GM21367 (cell line): ENCODE results near the gene STPG2.

Source experiments
- ATAC-seq: cut with Tn5 transposase; IDR thresholded peaks from one replicate; pipeline ENCODE4 v1.9.1; 2021; ENCODE audit not compliant: unreplicated experiment

The STPG2 gene

DNA sequence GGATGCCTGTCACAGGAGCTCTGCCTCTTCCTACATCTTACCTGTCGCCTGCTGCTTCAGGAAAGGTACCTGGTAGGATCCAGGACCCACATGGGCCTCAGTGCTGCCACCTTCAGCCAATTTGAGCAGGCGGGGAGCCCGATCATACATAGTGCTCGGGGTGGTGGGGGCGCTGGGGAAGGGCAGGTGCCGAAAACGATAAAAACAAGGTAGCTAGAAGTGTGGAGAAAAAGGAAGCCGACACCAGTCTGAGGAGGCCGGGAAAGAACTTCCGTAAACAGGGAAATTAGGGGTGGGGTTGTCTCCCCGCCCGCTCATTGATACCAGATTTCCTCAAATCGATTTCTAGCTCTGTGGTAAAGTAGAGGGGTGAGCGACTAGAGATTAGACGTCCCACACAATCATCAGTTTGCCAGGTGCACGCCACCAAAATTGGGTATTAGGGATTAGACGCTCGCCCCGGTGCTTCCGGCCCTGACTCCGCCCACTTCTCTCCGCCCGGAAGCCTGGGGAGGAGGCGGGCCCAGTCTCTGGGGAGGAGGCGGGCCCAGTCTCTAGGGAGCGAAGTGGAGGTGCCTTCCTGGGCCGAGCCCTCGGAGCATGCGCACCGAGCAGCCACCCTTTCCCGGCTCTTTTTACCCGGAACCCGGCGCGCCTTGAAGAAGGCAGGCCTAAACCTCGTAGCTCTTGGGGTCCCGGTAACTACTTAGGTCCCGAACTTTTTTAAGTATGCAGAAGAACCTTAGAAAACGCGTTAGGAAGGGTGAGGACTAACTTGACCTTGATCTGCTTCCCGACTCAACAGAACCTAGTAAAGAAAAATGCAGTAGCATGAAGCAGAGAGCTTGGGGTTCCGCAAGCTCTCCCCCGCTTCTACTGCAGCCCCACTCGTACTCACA, at the start of gene STPG2:
TSS of gene STPG2 (minus strand) at position 476 of the 899 bp plus-strand sequence.
- peak; percentile 98 for ATAC-seq

DNA sequence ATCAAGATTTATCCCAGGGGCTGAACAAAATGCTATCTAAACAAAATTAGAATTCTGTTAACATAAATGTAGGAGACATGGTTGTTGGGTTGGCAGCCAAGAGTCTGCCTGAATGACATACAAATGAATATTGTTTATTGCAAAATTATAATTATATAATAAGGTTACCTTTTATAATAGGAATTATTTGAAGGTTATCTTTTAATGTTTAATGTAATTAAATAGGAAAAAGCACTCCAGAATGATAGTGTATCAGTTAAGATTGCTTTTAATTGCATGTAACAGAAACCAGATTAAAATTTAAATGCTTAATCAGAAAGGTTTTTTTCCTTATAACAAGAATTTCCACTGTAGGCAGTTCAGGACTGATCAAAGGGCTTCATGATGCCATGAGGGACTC, 42.0 kb upstream of the STPG2 start:
- ATAC-seq = no peak

DNA sequence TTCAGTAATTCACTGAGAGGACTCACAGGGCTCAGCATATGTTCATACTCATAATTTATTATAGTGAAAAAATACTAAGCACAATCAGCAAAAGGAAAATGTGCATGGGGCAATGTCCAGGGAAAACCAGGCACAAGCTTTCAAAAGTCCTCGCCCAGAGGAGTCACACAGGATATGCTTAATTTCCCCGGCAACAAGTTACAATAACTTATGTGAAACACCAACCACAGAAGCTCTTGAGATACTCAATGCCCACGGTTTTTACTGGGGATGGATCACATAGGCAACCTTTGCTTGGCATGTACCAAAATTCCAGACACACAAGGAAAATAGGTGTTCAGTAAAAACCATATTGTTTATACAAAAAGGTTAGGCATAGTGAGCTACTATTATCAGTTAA, 38.5 kb upstream of the STPG2 start:
- no peak for ATAC-seq

DNA sequence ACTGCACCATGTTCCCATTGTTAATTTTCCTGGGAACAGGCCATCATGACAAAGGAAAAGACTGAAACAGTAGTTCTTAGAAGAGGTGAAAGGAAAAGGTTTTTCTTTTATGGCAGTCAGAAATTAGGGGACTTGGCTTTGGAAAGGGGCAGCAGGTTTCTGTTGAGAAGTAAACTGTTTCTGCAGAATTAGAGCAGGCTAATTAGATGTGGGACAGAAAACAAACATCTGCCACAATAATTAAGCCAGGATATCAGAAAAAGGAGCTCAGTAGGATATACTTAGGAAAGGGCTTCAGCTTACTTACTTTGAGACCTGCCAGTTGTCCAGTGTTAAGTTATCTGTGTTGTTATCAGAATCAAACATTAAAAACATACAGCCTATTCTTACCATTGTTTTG, 36.7 kb upstream of the STPG2 start:
- ATAC-seq = no peak

DNA sequence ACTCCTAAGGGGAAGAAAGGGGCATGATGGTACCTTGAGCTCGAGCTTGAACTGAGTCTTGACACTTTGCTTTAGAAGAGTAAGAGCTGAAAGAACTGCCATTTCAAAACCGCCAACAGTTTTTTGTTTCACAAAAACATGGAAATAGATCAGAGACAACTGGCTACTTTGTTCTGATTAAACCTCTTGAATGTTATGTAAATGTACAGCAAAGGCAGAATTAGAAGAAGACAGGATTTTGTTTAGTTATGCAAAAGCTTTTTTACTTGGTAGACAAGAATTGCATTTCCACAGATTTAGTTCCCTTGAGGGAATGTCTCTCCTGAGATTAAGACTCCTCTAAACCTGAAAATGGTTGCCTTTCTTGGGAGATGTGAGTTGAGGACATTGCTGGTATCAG, 33.3 kb upstream of the STPG2 start:
- no peak for ATAC-seq

DNA sequence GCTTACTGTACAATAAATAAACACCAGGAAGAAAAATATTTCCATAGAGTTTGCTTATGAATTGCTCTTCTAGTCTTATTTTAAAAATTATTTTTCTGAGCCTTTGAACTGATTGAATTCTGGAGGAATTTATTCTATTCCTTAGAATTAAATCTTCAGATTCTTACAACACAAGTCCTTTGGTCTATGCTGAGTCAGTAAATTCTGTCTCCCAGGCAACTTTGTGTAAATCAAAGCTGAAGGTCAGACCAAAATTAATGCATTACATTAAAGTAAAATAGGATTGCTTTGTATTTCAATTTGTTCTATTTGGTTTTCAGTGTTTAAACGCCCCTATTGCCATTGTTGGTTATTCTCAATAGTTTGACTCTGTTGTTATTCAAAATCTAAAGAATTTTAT, 26.8 kb upstream of the STPG2 start:
- ATAC-seq = no peak

DNA sequence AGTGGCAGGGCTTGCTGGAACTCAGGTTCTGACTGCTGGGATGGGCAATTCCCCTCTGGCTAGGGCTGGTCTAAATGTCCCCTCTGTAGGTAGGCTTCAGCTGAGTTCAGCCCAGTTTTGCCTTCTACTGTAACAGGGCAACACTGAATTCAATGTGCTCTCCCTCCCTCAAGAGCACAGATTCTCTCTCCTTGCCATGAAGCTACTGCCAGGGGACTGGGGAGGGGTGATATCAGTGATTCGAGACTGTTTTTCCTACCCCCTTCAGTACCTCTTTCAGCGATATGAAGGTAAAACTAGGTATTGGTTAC, 23.4 kb upstream of the STPG2 start:
- no peak for ATAC-seq

DNA sequence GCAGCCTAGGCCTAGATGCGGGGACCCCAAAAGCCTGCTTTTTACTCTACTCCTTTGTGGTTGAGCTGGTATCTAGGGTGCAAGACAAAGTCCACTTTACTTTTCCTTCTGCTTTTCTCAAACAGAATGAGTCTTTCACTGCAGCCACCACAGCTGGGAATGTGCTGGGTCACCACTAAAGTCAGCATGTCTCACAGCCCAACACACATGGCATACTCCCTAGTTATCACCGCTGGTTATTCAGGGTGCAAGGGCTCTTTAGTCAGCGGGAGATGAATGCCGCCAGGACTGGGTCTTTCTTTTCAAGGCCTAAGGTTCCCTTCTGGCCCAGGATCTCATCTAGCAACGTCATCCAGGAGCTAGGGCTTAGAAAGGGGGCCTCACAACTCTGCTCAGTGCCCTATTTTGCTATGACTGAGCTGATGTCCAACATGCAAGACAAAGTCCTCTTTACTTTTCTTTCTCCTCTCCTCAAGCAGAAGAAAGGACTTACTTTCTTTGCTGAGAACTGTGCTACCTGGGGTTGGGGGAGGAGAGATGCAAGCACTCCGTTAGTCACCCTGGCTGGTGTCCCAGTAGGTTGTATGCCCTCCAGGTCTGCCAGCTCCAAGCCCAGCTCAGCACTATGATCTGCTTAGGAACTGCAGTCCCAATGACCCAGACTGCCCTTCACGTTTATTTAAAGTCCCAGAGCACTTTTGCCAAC, 22.9 kb upstream of the STPG2 start:
- ATAC-seq = no peak

DNA sequence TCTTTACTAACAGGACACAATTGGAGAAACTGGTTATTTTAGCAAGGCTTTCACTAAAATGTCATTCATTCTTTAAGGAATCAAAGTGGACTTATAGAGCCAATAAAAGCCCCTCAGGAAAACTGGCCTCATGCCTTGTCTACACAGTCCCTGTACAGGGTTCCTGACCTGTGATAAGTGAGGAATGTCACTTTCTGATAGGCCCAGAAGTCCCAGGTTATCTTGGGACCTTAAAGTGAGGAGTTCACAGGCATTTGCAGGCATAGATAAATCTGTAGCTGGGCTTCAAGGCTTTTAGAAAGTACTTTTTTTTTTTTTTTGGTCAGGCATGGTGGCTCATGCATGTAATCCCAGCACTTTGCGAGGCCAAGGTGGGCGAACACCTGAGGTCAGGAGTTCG, 19.4 kb upstream of the STPG2 start:
- ATAC-seq = no peak

DNA sequence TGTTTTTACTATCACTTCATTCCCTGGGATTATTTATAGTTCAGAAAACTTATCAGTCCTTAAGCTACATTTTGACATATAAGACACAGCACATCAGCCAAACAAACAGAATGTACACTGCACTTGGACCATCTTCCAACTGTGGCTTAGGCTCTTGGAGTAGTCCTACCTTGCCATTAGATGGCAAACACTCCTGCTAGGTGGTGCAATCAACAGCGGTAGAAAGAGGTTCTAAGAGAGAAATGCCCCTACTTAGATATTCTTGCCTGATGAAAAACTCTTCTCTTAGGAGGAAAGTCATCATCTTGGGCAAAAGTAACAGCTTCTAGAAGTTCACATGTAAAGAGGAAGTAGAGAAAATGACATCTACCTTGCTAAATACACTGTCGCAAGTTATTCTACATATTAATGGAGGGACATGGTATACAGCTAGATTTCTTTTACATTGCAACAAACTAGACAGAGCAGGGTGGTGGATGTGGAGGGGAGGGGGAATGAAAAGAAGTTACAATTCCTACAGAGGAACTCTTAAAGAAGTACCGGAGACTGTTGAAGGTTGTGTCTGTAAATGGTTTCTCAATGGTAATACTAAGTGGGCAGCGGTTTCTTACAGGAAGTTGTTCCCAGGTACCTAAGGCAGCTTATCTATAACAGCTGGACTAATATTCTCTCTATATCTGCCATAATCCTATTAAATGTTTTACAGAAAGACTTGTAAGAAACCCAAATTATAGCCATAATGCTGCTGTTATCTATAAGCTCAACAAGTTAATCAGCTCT, 8.1 kb upstream of the STPG2 start:
- no peak for ATAC-seq

DNA sequence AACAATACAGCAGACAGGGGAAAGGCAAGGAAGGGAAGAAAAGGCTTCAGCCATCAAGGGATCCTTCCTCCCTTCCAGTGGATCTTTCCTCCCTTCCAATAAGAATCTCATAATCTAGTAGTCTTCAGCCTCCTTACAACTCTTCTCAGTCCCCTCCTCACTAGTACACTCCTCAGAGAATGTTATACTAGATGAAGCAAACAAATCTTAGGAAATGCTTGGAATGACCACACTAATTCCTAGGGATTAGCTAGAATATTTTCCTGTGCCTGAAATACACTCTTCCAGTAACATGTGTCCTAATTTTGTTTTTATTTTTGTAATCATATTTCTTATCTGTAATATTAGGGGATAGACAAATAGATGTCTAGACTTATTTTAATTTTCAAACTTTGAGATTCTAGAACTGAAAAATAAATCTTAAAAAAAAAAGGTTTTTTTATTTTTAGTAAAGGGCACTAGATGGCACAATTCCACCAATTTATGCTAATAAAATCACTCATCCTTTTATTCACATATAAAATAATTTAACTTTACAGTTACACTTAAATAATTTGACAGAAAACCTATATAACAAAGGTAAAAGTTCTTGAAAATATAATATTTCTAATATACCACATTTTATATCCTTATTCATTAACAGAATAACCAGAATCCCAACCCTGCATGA, 7.0 kb upstream of the STPG2 start:
- no peak for ATAC-seq

DNA sequence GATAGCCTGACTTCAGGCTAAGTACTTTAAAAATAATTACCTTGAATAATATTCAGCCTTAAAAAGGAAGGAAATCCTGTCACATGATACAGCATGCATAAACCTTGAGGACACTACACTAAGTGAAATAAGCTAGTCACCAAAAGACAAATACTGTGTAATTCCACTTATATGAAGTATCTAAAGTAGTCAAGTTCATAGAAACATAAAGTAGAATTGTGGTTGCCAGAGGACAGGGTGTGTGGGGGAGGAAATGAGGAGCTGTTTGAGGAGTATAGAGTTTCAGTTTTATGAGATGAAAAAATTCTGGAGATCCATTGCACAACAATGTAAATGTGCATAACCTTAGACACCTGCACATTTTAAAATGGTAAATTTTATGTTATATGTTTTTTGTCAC, 5.6 kb upstream of the STPG2 start:
- no peak for ATAC-seq

DNA sequence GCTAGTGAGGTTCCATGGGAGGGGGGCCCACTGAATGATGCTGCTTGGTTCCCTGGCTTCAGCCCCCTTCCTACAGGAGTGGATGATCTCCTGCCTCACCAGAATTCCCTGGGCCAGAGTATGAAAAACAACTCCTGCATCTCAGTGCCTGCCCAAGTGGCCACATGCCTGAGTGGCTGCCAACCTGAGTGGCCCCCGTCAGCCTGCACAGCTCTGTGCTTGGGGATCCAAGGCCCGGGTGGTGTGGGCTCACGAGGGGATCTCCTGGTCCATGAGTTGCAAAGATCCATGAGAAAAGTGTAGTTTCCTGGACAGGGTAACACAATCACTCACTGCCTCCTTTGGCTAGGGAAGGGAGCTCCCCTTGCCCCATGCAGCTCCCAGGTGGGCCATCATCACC, 17.1 kb downstream of the STPG2 start:
- ATAC-seq = no peak

DNA sequence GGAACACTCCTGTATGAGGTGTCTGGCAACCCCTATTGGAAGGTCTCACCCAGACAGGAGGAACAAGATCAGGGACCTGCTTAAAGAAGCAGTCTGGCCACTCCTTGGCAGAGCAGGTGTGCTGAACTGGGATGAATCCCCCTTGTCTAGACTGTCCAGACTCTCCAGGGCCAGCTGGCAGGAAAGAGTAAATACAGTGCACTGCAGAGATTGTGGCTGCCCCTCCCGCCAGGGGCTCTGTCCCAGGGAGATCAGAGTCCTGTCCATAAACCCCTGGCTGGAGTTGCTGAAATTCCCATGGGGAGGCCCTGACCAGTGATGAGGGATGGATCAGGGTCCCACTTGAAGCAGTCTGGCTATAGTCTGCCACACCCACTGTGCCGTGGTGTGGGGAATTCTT, 17.7 kb downstream of the STPG2 start:
- ATAC-seq = no peak

DNA sequence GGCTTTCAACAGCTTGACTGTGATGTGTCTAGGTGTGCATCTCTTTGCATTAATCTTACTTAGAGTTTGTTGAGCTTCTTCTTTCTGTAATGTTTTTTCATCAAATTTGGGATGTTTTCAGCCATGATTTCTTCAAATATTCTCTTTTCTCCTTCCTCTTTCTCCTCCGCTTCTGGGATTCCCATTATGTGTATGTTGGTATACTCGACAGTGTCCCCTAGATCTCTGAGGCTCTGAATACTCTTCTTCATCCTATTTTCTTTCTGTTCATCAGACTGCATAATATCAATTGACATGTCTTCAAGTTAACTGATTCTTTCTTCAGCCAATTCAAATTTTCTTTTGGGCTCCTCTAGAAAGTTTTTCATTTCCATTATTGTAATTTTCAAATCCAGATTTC, 25.9 kb downstream of the STPG2 start:
- ATAC-seq = no peak

DNA sequence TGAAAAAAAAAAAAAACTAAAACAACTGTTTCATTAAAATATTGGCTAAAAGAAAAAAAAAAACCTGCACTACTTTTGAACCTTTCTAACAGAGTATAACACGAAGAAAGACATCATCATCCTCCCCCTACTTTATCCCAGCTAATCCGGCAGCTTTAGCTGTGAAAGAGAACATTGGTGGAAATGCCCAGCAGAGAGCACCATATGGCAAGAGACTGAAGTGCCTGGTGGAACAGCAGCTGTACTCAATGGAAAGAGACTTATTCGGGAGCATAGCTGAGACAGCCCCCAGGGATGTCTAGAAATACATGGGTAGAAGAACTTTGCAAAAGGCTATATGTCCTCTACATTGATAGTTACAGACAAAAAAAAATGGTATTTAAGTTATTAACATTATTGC, 30.3 kb downstream of the STPG2 start:
- no peak for ATAC-seq

DNA sequence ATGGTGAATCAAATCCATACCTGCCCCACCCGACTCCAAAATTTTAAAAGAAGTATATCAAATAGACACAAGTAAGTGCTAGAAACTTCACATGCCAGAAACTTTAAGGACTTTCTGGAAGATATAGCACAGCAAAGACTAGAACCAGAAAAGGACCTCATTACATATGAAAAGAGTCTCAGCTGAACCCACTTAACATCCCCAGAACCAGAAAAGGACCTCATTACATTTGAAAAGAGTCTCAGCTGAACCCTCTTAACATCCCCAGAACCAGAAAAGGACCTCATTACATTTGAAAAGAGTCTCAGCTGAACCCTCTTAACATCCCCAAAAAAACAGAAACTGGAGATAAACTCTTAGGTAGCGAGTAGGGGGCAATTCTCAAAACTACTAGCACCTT, 32.3 kb downstream of the STPG2 start:
- no peak for ATAC-seq

DNA sequence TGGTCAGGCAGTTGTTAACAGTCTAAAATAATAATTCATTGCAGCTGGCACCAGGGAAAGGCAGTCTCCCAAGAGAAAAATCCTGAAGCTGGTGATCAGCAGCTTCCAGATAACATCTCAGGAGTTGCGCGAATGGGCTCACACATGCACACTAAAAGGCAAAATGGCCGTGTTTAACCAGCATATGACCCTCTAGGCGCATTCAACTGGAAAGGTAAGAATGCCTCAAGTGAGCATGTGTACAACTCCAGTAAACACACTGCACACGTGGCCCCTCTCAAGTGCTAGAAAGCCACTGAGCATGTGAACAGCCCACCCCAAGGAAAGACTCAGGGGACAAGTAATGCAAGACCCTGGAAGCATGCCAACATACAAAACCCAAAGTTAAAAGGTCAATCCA, 33.1 kb downstream of the STPG2 start:
- ATAC-seq = no peak

DNA sequence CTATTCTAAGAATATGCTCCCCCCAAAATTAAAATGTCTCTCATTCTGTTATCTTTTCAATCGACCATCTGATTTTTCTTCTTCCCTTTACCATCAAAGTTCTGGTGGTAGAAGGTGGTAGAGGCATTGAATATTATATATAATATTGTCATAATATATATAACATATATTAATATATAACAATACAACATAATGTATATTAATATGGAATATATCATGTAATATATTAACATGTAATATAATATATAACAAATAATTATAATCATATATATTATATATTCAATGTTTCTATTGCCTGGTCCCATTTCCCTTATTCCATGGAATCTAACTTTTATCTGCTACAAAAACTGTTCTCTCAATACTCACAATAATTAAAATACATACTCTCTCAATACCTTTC, 40.6 kb downstream of the STPG2 start:
- no peak for ATAC-seq

DNA sequence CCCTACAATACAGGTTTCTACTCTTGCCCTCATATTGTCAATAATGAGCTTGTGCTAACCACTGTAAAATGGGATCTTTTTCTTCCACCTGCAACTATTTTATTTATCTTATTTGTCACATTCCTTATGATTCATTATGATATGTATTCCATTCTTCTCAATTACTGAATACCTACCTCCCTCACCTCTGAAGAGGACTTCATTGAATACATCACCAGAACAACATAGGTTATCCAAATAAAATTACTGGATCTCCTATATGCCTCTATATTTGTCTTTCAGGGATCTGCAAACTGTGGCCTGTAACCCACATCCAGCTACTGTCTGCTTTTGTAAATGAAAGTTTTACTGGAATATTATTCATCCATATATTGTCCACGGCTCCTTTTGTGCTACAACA, 41.3 kb downstream of the STPG2 start:
- no peak for ATAC-seq

DNA sequence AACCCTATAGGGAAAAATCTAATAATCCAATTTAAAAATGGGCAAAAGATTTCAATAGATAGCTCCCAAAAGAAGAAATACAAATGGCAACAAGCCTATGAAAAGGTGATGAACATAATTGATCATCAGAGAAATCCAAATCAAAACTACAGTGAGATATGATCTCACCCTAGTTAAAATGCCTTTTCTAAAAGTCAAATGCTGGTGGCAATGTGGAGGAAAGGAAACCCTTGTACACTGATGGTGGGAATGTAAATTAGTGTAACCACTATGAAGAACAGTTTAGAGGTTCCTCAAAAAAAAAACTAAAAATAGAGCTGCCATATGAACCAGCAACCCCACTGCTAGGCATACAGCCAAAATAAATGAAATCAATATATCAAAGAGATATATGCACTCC, 44.5 kb downstream of the STPG2 start:
- ATAC-seq = no peak
